ENCODE results near the gene ADGRV1.

DNA sequence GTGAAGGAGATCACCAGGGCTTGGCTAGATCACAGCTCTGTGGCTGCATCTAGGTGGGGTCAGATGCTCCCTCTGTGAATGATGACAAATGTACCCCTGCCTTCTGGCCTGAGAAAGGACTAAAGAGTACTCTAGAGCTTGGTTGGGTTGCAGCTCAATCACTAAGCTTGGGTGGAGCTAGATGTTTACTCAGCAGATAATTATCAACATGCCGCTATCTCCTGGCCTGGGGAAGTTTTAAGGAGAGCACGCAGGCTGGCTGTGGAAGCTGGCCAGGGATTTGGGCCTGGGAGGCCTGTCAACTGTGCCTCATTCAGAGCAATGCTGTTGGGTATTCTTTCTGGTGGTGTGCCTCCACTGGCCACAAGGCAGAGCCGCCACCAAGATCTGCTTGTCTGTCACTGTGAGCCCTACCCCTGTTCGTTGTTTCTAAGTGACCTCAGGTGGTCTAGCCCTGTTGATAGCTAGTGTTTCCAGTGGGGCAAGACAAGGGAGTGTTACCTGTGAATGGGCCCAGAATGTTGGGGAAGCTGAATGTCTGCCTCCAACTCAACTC, 181.7 kb downstream of the ADGRV1 start:
- TF ChIP-seq CTCF (IDR thresholded peaks at IDR 0.05) (no peak), EP300 (IDR thresholded peaks at IDR 0.05) (no peak)
